ENCODE data around the gene SENP1.

Gene SENP1

DNA sequence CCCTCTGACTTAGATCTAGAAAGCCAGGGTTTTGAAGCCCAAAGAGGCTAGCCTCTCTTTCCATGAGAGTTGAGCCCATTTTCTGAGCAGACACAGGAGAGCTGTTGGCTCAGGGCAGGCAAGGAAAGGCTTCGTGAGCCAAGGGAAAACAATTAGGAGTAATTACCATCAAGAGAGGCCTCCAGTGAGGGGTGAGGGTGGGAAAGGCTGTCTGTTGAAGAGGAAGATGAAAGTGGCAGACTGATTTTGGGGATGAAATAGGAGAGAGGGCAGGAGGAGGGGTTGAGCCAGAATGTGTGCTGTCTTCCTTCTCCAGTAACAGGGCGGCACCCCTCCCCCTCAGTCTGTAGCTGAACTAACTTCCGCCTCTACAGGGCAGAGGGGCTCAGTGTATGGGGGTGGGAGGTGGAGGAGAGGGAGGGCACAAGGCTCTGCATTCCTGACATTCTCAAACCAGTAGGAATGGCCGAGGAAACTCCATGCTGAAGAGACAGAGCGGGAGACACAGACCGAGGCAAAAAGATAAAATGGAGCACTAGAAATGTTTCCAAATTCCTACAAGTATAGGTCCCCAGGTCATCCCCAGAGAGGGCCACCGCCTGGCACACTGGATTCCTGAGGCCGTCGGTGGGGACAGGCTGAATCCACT lies 68.5 kb downstream of the SENP1 start:
- Histone ChIP-seq H3K27ac (no peak overlapping the region), H3K27me3 (ENCODE audit: insufficient read depth, low read depth, severe bottlenecking) (no peaks in the 10 kb centered on the region), H3K4me3 (ENCODE audit: low read depth, low read length) (no peak overlapping the region), H3K9me3 (ENCODE audit: severe bottlenecking) (no peaks in the 10 kb centered on the region), H3K36me3 (no peaks in the 10 kb centered on the region)
- TF ChIP-seq, protein P1, sequence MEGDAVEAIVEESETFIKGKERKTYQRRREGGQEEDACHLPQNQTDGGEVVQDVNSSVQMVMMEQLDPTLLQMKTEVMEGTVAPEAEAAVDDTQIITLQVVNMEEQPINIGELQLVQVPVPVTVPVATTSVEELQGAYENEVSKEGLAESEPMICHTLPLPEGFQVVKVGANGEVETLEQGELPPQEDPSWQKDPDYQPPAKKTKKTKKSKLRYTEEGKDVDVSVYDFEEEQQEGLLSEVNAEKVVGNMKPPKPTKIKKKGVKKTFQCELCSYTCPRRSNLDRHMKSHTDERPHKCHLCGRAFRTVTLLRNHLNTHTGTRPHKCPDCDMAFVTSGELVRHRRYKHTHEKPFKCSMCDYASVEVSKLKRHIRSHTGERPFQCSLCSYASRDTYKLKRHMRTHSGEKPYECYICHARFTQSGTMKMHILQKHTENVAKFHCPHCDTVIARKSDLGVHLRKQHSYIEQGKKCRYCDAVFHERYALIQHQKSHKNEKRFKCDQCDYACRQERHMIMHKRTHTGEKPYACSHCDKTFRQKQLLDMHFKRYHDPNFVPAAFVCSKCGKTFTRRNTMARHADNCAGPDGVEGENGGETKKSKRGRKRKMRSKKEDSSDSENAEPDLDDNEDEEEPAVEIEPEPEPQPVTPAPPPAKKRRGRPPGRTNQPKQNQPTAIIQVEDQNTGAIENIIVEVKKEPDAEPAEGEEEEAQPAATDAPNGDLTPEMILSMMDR (IDR thresholded peaks at IDR 0.05; ENCODE audit: low read depth, low read length), result no peak
- no peak for DNase-seq

DNA sequence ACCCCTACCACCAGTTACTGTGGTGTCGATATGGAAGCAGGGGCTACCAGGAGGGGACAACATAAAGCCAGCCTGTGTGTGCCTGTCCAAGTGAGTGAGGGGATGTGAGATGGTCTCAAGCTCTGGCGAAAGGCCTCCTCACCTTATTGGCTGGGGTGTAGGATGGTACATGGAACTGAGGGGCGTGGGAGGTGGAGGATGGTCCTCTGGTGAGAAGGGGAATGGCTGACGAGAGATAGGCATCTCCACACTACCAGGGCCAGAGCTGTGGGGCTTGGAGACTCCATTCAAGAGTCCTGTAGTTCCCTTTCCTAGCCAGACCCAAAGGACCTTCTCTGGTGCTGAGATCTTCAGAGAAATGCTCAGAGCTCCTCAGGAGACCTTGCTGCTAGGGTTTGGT lies 69.1 kb downstream of the SENP1 start:
- Histone ChIP-seq H3K4me3 (ENCODE audit: low read depth, low read length) (no peak overlapping the region), H3K27me3 (ENCODE audit: insufficient read depth, low read depth, severe bottlenecking) (no peaks in the 10 kb centered on the region), H3K9me3 (ENCODE audit: severe bottlenecking) (no peaks in the 10 kb centered on the region), H3K36me3 (no peaks in the 10 kb centered on the region), H3K27ac (no peak overlapping the region)
- DNase-seq, result no peak
- TF ChIP-seq, protein P1 (IDR thresholded peaks at IDR 0.05; ENCODE audit: low read depth, low read length), result no peak

DNA sequence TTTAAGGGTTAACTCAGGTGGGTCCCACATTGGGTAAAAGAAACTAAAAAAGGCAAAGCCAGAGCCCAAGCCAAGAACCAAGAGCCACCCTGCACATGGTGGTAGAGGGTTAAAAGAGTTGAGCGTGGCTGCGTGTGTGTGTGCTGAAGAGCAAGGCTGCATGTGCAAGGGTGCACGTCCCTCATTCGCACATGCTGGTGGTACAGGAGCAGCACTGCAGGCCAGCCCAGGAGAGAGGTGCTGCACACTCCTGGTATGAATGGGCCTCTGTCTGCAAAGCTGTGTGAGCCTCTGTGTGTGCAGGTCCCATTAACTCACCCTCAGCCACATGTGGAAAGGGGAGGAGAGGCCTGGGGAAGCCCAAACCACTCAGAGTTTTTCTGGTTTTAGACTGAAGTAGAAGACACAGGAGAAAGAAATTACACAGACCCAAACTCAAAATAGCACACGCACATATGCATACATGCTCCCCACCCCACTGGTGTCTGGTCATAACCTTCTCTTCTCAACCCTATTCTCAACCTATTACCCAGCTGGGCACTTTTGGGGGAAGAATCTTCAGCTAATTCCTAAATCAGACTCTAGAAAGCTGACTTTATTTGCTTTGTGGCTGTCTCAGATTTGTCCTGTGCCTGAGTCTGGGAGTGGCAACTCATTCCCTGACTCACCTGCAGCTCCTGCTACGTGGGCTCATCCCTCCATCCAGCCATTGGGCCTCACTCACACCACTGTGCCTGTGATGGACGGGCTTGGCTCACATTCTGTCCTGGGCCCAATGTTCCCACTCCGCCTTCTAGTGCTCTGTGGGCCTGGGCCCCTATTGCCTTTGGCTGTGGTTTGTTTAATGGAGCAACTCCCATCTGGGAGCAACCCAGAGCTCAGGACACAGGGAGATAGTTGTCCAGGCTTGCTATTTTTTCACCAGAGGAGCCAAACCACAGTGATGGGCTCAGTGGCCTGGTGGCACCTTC lies 70.8 kb downstream of the SENP1 start:
- no peaks in the 10 kb centered on the region for H3K27me3 ChIP-seq (ENCODE audit: insufficient read depth, low read depth, severe bottlenecking)
- no peak overlapping the region for H3K27ac ChIP-seq
- no peaks in the 10 kb centered on the region for H3K9me3 ChIP-seq (ENCODE audit: severe bottlenecking)
- H3K36me3 ChIP-seq, result no peaks in the 10 kb centered on the region
- no peak overlapping the region for H3K4me3 ChIP-seq (ENCODE audit: low read depth, low read length)
- DNase-seq, result no peak
- TF ChIP-seq, protein P1 (IDR thresholded peaks at IDR 0.05; ENCODE audit: low read depth, low read length), result no peak

DNA sequence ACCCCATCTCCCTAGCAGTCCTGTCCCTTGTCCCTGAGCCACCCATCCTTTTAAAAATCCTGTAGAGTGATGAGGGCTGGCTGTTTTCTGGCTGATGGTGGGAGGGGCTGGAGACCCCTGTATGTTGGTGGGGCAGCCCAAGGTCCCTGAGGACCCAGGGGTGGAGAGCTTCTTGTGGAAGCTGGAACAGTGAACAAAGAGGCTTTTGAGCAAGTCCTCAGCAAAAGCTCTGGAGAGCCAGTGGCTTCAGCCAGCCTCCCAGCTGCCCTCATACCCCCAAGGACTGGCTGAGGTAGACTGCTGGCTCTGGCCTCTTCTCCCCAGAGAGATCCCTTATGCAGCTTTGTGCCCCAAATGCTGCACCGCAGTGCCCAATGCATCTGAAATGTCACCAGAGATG lies 72.4 kb downstream of the SENP1 start:
- TF ChIP-seq, protein P1 (IDR thresholded peaks at IDR 0.05; ENCODE audit: low read depth, low read length), result no peak
- DNase-seq, result no peak
- no peak overlapping the region for H3K4me3 ChIP-seq (ENCODE audit: low read depth, low read length)
- no peaks in the 10 kb centered on the region for H3K36me3 ChIP-seq
- no peaks in the 10 kb centered on the region for H3K9me3 ChIP-seq (ENCODE audit: severe bottlenecking)
- no peak overlapping the region for H3K27ac ChIP-seq
- no peaks in the 10 kb centered on the region for H3K27me3 ChIP-seq (ENCODE audit: insufficient read depth, low read depth, severe bottlenecking)

DNA sequence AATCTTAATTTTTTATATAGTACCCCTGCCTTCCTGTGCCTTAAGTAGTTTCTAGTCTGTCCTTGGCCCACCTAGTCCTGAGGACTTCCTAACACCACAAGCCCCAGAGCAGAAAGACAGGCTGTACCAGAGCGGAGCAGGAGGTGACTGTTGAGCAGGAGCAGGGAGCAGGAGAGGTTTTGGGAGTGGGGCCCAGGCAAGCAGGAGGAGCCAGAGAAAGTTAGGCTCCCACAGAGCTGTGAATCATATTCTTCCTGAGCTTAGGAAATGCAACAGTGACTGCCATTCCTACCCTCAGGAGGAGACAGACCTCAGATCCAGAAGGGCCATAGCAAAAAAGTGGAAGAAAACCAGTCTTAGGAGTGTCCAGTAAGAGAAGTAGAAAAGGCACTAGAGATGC lies 73.3 kb downstream of the SENP1 start:
- DNase-seq, result no peak
- TF ChIP-seq, protein P1 (IDR thresholded peaks at IDR 0.05; ENCODE audit: low read depth, low read length), result no peak
- no peak overlapping the region for H3K4me3 ChIP-seq (ENCODE audit: low read depth, low read length)
- H3K27me3 ChIP-seq (ENCODE audit: insufficient read depth, low read depth, severe bottlenecking), result no peaks in the 10 kb centered on the region
- no peak overlapping the region for H3K27ac ChIP-seq
- H3K9me3 ChIP-seq (ENCODE audit: severe bottlenecking), result no peaks in the 10 kb centered on the region
- H3K36me3 ChIP-seq, result no peaks in the 10 kb centered on the region
